Vagina (tissue), 2 donors: Measurements from ENCODE around the gene ABCA5.

Experiments used
- CTCF ChIP-seq, 3 experiments: fragments of 450-650 bp in 2 of 3; fragments of 200-600 bp in 1 of 3; sonication (generic) in 1 of 3; IDR thresholded peaks; one replicate each; pipeline ENCODE4 v1.5.1; 2017 to 2019; ENCODE audit warnings: antibody characterized with exemption in 3 of 3, mild to moderate bottlenecking in 2 of 3, moderate library complexity in 2 of 3
- POLR2A ChIP-seq, 2 donors: fragments of 450-650 bp; IDR thresholded peaks; one replicate each; pipeline ENCODE4 v1.6.1; 2017; ENCODE audit warnings: antibody characterized with exemption in 2 of 2, mild to moderate bottlenecking in 2 of 2, moderate library complexity in 2 of 2
- POLR2AphosphoS5 ChIP-seq, 2 donors: sonication (generic); formaldehyde crosslinking; IDR thresholded peaks; one replicate each; pipeline ENCODE4 v1.9.0; 2017; ENCODE audit warnings: antibody characterized with exemption in 2 of 2, mild to moderate bottlenecking in 2 of 2, low read depth in 1 of 2; ENCODE audit not compliant: insufficient read depth in 1 of 2

GRCh38 chr17:69236946-69237345 lies 90.0 kb downstream of the ABCA5 start:
- TF ChIP-seq POLR2A (IDR thresholded peaks at IDR 0.05) = no peak
- TF ChIP-seq CTCF (IDR thresholded peaks at IDR 0.05) = no peak
- TF ChIP-seq POLR2AphosphoS5 (IDR thresholded peaks at IDR 0.05; ENCODE audit: insufficient read depth in 1 of 2, low read depth in 1 of 2) = no peak
